Adrenal gland (tissue), 5 donors: ENCODE results near the gene UACA.

Source experiments
- CTCF ChIP-seq, 6 experiments: fragments of 450-650 bp in 4 of 6; fragments of 200-600 bp in 2 of 6; sonication (generic) in 1 of 6; IDR thresholded peaks; 1 replicate in 5 of 6; 2 replicates in 1 of 6; pipeline versions ENCODE4 v1.5.1 to v1.8.0; 2016 to 2021; ENCODE audit warnings: antibody characterized with exemption in 6 of 6, mild to moderate bottlenecking in 2 of 6, moderate library complexity in 1 of 6
- POLR2A ChIP-seq, 2 donors: fragments of 450-650 bp; IDR thresholded peaks; one replicate each; pipeline ENCODE4 v1.6.1; 2017; ENCODE audit warnings: antibody characterized with exemption in 2 of 2, mild to moderate bottlenecking in 2 of 2, moderate library complexity in 1 of 2
- donor health status: DM: no; HTN: no; CAD: no.

- no peak for TF ChIP-seq CTCF (IDR thresholded peaks at IDR 0.05)
- TF ChIP-seq POLR2A (IDR thresholded peaks at IDR 0.05): no peak
Observed at GRCh38 chr15:70707686-70708300, 55.6 kb downstream of the UACA start.
